ENCODE measurements around the gene ZNF445.

Gene ZNF445

GRCh38 chr3:44396200-44397171 lies 81.0 kb downstream of the ZNF445 start:
- DNase-seq: no peak

DNA sequence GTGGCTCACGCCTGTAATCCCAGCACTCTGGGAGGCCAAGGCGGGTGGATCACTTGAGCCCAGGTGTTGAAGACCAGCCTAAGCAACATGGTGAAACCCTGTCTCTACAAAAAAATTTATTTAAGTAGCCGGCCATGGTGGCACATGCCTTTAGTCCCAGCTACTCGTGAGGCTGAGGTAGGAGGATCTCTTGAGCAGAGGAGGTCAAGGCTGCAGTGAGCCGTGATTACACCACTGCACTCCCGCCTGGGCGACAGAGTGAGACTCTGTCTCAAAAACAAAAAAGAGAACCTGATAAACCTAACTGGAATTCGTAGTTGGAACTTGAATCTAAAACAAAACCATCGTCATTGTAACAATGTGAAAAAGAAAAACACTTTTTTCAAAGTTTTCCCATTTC lies 81.8 kb downstream of the ZNF445 start:
- no peak for DNase-seq

GRCh38 chr3:44392489-44392888 lies 85.0 kb downstream of the ZNF445 start:
- DNase-seq: no peak

- no peak for DNase-seq
Observed at GRCh38 chr3:44387404-44387803, 90.1 kb downstream of the ZNF445 start.
